HG02943 (cell line): ENCODE results near the gene KHK.
"Not testable (repeated sequence)": the region's sequence is repeated elsewhere in the genome, so short reads cannot be mapped to it uniquely, and the experiment has no call there.

Source experiments
- ATAC-seq: cut with Tn5 transposase; IDR thresholded peaks from one replicate; pipeline ENCODE4 v1.9.1; 2021; ENCODE audit warnings: mild to moderate bottlenecking, low read depth, moderate library complexity; ENCODE audit not compliant: unreplicated experiment

The KHK gene

GRCh38 chr2:27059141-27059820 lies 27.3 kb upstream of the KHK start:
- no peak for ATAC-seq

- ATAC-seq, result no peak
Measured at GRCh38 chr2:27060323-27060722, 26.2 kb upstream of the KHK start.

GRCh38 chr2:27065128-27065527 lies 21.4 kb upstream of the KHK start:
- ATAC-seq, result no peak

- ATAC-seq, result no peak
Measured at GRCh38 chr2:27067385-27067784, 19.2 kb upstream of the KHK start.

- no peak for ATAC-seq
Measured at GRCh38 chr2:27069436-27069835, 17.1 kb upstream of the KHK start.

- no peak for ATAC-seq
Measured at GRCh38 chr2:27069961-27070618, 16.5 kb upstream of the KHK start.

GRCh38 chr2:27070653-27071276 lies 15.8 kb upstream of the KHK start:
- no peak for ATAC-seq

GRCh38 chr2:27071277-27071989 lies 15.1 kb upstream of the KHK start, which contains the start of gene OST4:
OST4 (minus strand) TSS chr2:27071654.
- ATAC-seq, result peak; percentile 78

GRCh38 chr2:27071990-27072830 lies 14.4 kb upstream of the KHK start:
- peak; percentile 14 for ATAC-seq

GRCh38 chr2:27072920-27073319 lies 13.7 kb upstream of the KHK start:
- ATAC-seq, result no peak

- no peak for ATAC-seq
Measured at GRCh38 chr2:27073782-27074181, 12.8 kb upstream of the KHK start.

- no peak for ATAC-seq
Measured at GRCh38 chr2:27074738-27075565, 11.6 kb upstream of the KHK start.

GRCh38 chr2:27075566-27075871 lies 11.1 kb upstream of the KHK start:
- not testable (repeated sequence) for ATAC-seq

- no peak for ATAC-seq
Measured at GRCh38 chr2:27076323-27076722, 10.2 kb upstream of the KHK start.

- no peak for ATAC-seq
Measured at GRCh38 chr2:27077231-27077630, 9.3 kb upstream of the KHK start.

GRCh38 chr2:27078267-27079194 lies 8.0 kb upstream of the KHK start, which contains the start of gene EMILIN1:
EMILIN1 (plus strand) TSS chr2:27078615; CDS start chr2:27079066, 451 bp downstream.
- no peak for ATAC-seq

GRCh38 chr2:27079233-27080139 lies 7.1 kb upstream of the KHK start:
- no peak for ATAC-seq

GRCh38 chr2:27080140-27080469 lies 6.5 kb upstream of the KHK start:
- ATAC-seq, result no peak
